AG09309 (cell line): Measurements from ENCODE around the gene CPXM1.

ENCODE experiments used
- DNase-seq: peaks from one replicate; pipeline ENCODE4 v3.0.0-alpha.2; 2010; ENCODE audit warnings: low read depth
- H3K4me3 ChIP-seq: 2 replicates; pipeline ENCODE4 v1.5.1; 2011; ENCODE audit warnings: mild to moderate bottlenecking, low read depth, low read length, moderate library complexity; ENCODE audit not compliant: control insufficient read depth
- CTCF ChIP-seq: IDR thresholded peaks from 2 replicates; pipeline ENCODE4 v1.5.1; 2011; ENCODE audit warnings: mild to moderate bottlenecking, low read depth, low read length, inconsistent platforms; ENCODE audit not compliant: insufficient read depth, control insufficient read depth; ENCODE audit errors: missing control alignments

CPXM1 gene

DNA sequence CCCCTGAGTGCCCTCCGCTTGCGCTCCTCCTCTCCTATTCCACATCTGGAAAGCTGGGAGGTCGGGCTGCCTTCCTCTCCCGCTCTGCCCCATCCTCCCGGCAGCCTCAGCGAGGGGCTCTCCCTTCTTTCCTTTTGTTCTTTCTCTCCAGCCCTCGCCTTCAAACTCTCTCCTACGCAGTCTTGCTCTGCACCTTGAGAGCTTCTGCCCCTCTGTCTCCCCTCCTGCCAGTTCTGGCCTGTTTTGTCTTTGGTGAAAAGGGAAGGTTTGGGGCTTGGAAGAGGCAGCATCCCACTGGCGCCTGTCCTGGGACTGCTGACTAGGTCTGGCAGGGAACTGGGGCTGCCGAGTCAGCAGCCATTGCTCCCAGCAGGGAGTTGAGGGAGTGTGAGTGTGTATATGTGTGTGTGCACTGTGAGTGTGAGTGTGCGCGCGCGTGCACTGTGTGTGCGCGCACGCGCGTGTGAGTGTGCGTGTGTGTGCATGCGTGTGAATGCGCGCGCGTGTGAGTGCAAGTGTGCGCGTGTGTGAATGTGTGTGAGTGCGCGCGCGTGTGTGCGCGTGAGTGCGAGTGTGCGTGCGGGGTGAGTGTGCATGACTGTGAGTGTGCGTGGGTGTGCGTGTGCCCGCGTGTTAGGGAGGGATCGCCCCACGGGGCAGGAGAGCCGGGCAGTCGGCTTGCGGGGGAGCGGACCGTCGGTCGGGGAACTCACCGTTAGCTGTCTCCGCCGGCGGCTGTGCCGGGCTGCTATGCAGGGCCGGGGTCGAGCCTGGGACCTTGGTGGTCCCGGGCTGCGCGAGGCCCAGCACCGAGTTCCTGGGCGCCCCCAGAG is 523 bp downstream of the CPXM1 start:
- no peak for TF ChIP-seq CTCF
- H3K4me3 ChIP-seq, result peak overlapping the region; percentile 40
- no peak for DNase-seq

GRCh38 chr20:2799271-2799670 is 1.2 kb downstream of the CPXM1 start:
- no peak overlapping the region; the same call in 1 of the 2 replicates for H3K4me3 ChIP-seq
- TF ChIP-seq CTCF, result no peak
- DNase-seq, result no peak

- H3K4me3 ChIP-seq, result no peak overlapping the region
- no peak for TF ChIP-seq CTCF
These were observed 1.6 kb downstream of the CPXM1 start for GRCh38 chr20:2798814-2799213.

DNA sequence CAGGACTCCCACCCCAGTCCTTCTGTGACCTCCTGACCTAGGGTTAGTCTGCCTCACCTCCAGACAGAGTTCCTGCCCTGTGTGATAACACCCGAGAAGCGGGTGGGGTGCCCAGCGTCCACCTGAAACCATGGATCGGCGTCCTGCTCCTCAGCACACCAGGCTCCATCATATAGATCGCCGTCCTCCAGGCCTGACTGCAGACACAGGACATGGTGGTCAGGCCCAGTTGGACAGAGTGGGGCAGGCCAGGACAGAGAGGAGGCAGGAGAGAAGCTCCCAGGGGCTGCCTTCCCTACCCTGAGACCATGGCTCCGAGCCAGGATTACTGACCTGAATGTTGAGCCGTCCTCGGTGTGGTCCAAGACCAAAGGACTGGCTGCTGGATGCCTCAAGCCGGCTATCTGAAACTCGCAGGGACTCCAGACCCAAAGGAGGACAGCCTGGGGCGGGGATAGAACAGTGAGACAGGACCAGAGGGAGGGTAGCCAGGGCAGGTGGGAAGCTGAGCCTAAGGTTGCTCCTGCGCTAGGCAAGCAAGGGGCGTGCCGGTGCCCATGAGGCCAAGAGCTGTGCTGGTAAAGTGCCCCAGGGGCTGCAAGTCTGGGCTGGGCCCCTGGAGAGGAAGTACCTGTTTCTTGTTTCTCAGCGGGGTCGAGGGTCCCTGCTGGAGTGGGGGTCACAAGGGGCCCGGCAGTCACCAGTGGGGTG is 2.2 kb downstream of the CPXM1 start:
- DNase-seq, result no peak
- H3K4me3 ChIP-seq, result no peak overlapping the region
- TF ChIP-seq CTCF, result no peak

More at GRCh38 chr20:2798814-2799213, 1.6 kb downstream of the CPXM1 start:
- no peak for DNase-seq

DNA sequence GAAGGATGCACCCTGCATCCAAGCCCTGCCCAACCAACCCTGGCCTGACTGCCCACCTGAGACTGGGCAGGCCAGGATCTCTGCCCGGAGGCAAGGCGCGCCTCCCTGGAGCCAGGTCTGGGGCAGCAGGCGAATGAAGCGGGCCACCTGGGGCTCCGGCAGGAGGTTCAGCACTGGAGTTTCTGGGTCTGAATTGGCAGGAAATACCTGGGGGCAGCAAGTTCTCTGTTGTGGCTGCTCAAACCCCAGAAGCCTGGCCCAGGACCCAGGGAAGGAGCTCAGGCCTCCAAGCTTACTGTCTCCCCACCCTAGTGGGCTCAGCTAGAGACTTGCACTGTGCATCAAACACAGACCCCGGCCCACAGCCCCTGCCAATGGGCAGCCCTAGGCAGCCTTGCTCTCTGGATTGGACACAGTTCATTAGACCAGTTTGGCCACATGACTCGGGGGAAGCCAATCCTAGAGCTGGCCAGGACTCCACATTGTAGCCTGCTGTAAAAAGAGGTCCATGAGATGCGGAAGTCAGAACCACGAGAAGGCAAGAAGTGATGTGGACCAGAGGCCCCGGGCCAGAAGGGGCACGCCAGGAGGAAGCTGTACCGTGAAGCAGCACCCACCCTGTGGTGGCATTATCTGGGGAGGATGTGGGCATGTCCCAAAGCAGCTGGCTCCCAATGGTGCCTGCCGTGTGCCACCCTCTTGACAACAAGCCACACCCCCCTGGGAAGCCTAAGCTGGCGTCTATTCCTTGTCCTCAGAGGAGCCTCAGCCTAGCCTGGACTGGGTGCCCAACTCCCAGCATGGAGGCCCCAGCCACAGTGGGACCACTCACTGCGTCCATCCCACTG is 3.1 kb downstream of the CPXM1 start:
- no peak overlapping the region for H3K4me3 ChIP-seq
- DNase-seq, result no peak
- TF ChIP-seq CTCF, result no peak

DNA sequence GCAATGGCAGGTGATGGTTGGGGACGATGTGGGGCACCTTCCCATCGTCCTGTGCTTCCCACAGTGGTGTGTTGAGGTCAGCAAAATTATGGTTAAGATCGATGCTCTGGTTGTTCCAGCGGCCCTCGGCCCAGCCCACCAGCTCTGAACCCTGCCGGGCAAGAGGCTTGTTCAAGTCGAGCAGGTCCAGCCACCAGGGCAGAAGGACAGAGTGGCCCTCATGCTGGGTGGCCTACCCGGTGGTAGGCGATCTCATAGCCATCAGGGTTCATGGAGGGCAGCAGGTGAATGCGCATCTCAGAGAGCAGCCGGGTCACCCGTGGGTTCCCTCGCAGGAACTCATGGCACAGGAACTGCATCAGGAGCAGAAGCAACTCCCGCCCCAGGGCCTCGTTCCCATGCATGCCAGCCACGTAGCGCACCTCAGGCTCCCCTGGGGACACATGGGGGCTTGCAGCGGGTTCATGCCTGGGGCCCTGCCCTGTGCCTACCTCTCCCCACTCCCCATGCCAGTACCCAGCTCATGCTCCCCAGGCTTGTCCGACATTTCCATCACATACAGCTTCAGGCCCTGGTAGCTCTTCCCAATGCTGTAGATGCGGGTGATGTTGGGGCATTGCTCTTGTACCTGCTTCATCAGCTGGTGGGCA is 4.3 kb downstream of the CPXM1 start:
- DNase-seq, result no peak
- no peak for TF ChIP-seq CTCF
- no peak overlapping the region for H3K4me3 ChIP-seq
